22Rv1 (cell line): ENCODE measurements around the gene ZDHHC1.

ENCODE experiments used
- H3K27ac ChIP-seq: fragments of 450-650 bp; 2 replicates; pipeline ENCODE4 v1.5.1; 2017
- ZFX ChIP-seq: fragments of 450-650 bp; IDR thresholded peaks from 2 replicates; pipeline ENCODE4 v1.6.1; 2017; ENCODE audit warnings: antibody characterized with exemption, borderline replicate concordance
- TF ChIP-seq, protein P1 (sequence below): fragments of 450-650 bp; IDR thresholded peaks from 2 replicates; pipeline ENCODE4 v1.5.1; 2017; ENCODE audit warnings: mild to moderate bottlenecking

The ZDHHC1 gene

GRCh38 chr16:67447508-67448076, 31.3 kb upstream of the ZDHHC1 start:
- no peak for TF ChIP-seq ZFX
- TF ChIP-seq, protein P1, sequence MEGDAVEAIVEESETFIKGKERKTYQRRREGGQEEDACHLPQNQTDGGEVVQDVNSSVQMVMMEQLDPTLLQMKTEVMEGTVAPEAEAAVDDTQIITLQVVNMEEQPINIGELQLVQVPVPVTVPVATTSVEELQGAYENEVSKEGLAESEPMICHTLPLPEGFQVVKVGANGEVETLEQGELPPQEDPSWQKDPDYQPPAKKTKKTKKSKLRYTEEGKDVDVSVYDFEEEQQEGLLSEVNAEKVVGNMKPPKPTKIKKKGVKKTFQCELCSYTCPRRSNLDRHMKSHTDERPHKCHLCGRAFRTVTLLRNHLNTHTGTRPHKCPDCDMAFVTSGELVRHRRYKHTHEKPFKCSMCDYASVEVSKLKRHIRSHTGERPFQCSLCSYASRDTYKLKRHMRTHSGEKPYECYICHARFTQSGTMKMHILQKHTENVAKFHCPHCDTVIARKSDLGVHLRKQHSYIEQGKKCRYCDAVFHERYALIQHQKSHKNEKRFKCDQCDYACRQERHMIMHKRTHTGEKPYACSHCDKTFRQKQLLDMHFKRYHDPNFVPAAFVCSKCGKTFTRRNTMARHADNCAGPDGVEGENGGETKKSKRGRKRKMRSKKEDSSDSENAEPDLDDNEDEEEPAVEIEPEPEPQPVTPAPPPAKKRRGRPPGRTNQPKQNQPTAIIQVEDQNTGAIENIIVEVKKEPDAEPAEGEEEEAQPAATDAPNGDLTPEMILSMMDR: peak; percentile 63
- H3K27ac ChIP-seq: no peak overlapping the region

- TF ChIP-seq, protein P1: no peak
- no peak for TF ChIP-seq ZFX
- no peak overlapping the region for H3K27ac ChIP-seq
Measured at GRCh38 chr16:67446968-67447507, 30.8 kb upstream of the ZDHHC1 start.

DNA sequence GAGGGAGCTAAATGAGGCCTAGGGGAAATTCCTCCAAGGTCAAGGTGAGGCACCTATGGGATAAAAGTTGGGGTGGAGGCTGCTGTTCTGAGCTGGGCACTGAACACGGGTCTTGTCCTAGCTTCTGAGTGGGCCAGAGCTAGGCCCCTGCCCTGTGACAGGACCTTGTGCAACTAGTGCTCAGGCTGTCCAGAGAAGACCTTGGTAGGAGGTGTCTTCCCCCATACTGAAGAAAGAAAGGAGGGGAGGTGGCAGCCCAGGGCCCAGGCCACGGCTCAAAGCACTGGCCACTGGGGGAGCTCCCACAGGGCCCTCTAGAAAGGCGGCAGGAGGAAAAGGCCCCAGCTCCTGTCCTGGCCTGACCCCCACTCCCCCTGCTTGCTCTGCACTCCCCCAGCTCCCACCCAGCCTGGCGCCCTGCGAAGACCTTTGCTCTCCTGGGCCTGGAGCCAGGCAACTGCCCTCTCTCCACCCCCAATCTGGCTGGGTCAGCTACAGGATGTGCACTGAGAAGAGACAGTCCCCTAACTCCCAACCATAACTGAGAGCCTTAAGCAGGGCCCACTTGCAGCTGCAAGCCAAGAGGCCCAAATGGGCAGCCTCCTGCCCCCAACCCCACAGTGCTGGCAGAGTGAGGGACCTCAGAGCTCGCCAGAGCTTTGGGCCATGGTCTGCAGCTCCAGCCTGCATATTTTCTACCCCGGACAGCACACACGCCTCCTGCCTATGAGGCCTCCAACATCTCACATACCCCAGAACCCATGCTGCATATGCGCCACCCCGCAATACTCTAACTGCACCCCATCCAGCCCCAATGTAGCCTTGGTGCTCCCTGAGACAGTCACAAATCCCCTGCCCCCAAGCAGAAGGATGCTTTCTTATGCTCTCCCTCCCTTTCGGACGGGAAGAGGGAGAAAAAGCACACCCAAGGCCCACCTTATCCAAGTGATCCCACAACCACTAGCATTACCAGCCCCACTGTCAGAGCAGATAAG, 29.9 kb upstream of the ZDHHC1 start:
- TF ChIP-seq, protein P1: no peak
- no peak for TF ChIP-seq ZFX
- peak overlapping the region; percentile 30; the same call in 1 of the 2 replicates for H3K27ac ChIP-seq

GRCh38 chr16:67445441-67445912, 29.2 kb upstream of the ZDHHC1 start:
- peak overlapping the region; percentile 30; the same call in 1 of the 2 replicates for H3K27ac ChIP-seq
- TF ChIP-seq, protein P1: no peak
- TF ChIP-seq ZFX: no peak

DNA sequence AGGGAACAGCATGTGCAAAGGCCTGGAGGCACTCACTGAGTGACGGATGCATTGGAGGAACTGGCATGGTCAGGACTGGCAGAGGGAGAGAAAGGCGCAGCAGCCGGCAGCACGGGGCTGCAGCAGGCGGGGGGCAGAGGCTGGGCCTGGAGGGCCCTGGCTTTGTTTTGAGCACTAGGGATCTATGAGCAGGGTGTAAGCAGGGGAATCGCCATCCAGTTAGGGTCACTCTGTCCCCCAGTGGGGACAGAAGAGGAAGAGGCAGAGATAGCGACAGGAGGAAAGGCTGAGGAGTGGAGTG, 28.8 kb upstream of the ZDHHC1 start:
- H3K27ac ChIP-seq: no peak overlapping the region
- TF ChIP-seq ZFX: no peak
- TF ChIP-seq, protein P1: no peak

- H3K27ac ChIP-seq: no peak overlapping the region
- TF ChIP-seq, protein P1: no peak
- no peak for TF ChIP-seq ZFX
Measured at GRCh38 chr16:67444259-67445125, 28.2 kb upstream of the ZDHHC1 start.
